SK-N-SH (cell line): ENCODE measurements around the gene MYCL. TPM values are rescaled to one million over a fixed set of nuclear protein-coding genes. Genes with fewer than 3 reads are reported as not detected.
A peak's percentile ranks its signal among the peaks of the same experiment; 100 is the strongest.

ENCODE experiments used
- CTCF ChIA-PET: fragments of 300-600, 350-600 bp; formaldehyde crosslinking; extraction: SDS; loops from one replicate; lab custom pipeline; 2021; lab: Yijun Ruan, JAX
- POLR2A ChIA-PET: fragments of 350-600 bp; sonication (Branson Sonifier 250); formaldehyde crosslinking; extraction: SDS; loops from one replicate; lab custom pipeline; 2020; ENCODE audit warnings: antibody characterized with exemption, inconsistent platforms; lab: Yijun Ruan, JAX
- DNase-seq: peaks from one replicate; pipeline ENCODE4 v3.0.0; 2012
- H2AFZ ChIP-seq: fragments of 200-600 bp; sonication (generic); 2 replicates; pipeline ENCODE4 v1.8.1; 2016; ENCODE audit warnings: antibody characterized with exemption, mild to moderate bottlenecking, low read depth
- H3F3A ChIP-seq: fragments of 200-600 bp; sonication (generic); replicated peaks from 2 replicates; pipeline ENCODE3; 2016; ENCODE audit warnings: antibody characterized with exemption, mild to moderate bottlenecking; ENCODE audit not compliant: insufficient read depth
- H3K27ac ChIP-seq, 2 experiments: fragments of 200-500 bp in 1 of 2; fragments of 200-600 bp in 1 of 2; sonication (Bioruptor generic) in 1 of 2; sonication (generic), shearing (Covaris generic) in 1 of 2; 2 replicates each; pipeline versions ENCODE4 v1.5.1 to v1.6.1; 2014 to 2016; ENCODE audit warnings: low read depth in 2 of 2, inconsistent platforms in 1 of 2, low read length in 1 of 2, mild to moderate bottlenecking in 1 of 2, mixed read lengths in 1 of 2
- H3K27me3 ChIP-seq: fragments of 200-600 bp; sonication (generic), shearing (Covaris generic); 2 replicates; pipeline ENCODE4 v1.6.1; 2016; ENCODE audit warnings: mixed run types; ENCODE audit not compliant: insufficient read depth
- H3K36me3 ChIP-seq, 2 experiments: fragments of 200-500 bp in 1 of 2; fragments of 200-600 bp in 1 of 2; sonication (Bioruptor generic) in 1 of 2; sonication (generic) in 1 of 2; replicated peaks in 1 of 2; 2 replicates each; pipeline versions ENCODE3 to v1.5.1; 2014 to 2016; ENCODE audit warnings: low read length in 1 of 2, mild to moderate bottlenecking in 1 of 2; ENCODE audit not compliant: insufficient read depth in 2 of 2, control insufficient read depth in 1 of 2
- H3K4me1 ChIP-seq, 2 experiments: fragments of 200-500 bp in 1 of 2; fragments of 200-600 bp in 1 of 2; sonication (Bioruptor generic) in 1 of 2; sonication (generic), shearing (Covaris generic) in 1 of 2; 2 replicates each; pipeline versions ENCODE4 v1.5.1 to v1.6.1; 2014 to 2016; ENCODE audit warnings: low read depth in 1 of 2, low read length in 1 of 2, mixed run types in 1 of 2; ENCODE audit not compliant: insufficient read depth in 2 of 2, control insufficient read depth in 1 of 2
- H3K4me2 ChIP-seq: fragments of 200-600 bp; sonication (generic), shearing (Covaris generic); 2 replicates; pipeline ENCODE4 v1.6.1; 2017; ENCODE audit warnings: mixed run types
- H3K4me3 ChIP-seq, 2 experiments: fragments of 200-500 bp in 1 of 2; fragments of 200-600 bp in 1 of 2; sonication (Bioruptor generic) in 1 of 2; sonication (generic), shearing (Covaris generic) in 1 of 2; 2 replicates each; pipeline versions ENCODE4 v1.5.1 to v1.8.1; 2014 to 2016; ENCODE audit warnings: low read depth in 2 of 2, inconsistent platforms in 1 of 2, low read length in 1 of 2, mild to moderate bottlenecking in 1 of 2, mixed read lengths in 1 of 2, moderate library complexity in 1 of 2
- H3K79me2 ChIP-seq: fragments of 200-600 bp; sonication (generic); 2 replicates; pipeline ENCODE4 v1.8.1; 2017; ENCODE audit warnings: mild to moderate bottlenecking; ENCODE audit not compliant: insufficient read depth
- H3K9ac ChIP-seq: fragments of 200-600 bp; sonication (generic); 2 replicates; pipeline ENCODE4 v1.6.1; 2017; ENCODE audit warnings: mixed run types
- H3K9me2 ChIP-seq: fragments of 200-600 bp; sonication (generic); 2 replicates; pipeline ENCODE4 v1.6.1; 2017; ENCODE audit warnings: mixed run types
- H3K9me3 ChIP-seq: fragments of 200-600 bp; sonication (generic); 2 replicates; pipeline ENCODE4 v1.6.1; 2017; ENCODE audit warnings: mixed run types, mild to moderate bottlenecking, moderate library complexity
- H4K20me1 ChIP-seq: fragments of 200-600 bp; sonication (generic); 2 replicates; pipeline ENCODE4 v1.6.1; 2017; ENCODE audit warnings: mild to moderate bottlenecking, mixed run types; ENCODE audit not compliant: insufficient read depth
- FOXJ3 ChIP-seq: sonication (generic); formaldehyde crosslinking; IDR thresholded peaks from 2 replicates; pipeline ENCODE4 v1.5.1; 2020; ENCODE audit warnings: mild to moderate bottlenecking, missing genetic modification reagents
- GABPA ChIP-seq: IDR thresholded peaks from 2 replicates; pipeline ENCODE4 v1.4.0; 2012; ENCODE audit warnings: low read depth, mild to moderate bottlenecking
- NRF1 ChIP-seq: IDR thresholded peaks from 2 replicates; pipeline ENCODE4 v1.6.1; 2012; ENCODE audit warnings: low read depth, mild to moderate bottlenecking, low read length
- RAD21 ChIP-seq: IDR thresholded peaks from 2 replicates; pipeline ENCODE4 v1.6.1; 2012; ENCODE audit warnings: mild to moderate bottlenecking, low read length
- RFX5 ChIP-seq: IDR thresholded peaks from 2 replicates; pipeline ENCODE4 v1.6.1; 2012; ENCODE audit warnings: mild to moderate bottlenecking, improper control_type of control experiment, low read length
- SIN3A ChIP-seq: IDR thresholded peaks from 2 replicates; pipeline ENCODE4 v1.6.1; 2012; ENCODE audit warnings: low read depth, mild to moderate bottlenecking, low read length, moderate library complexity, borderline replicate concordance
- SMC3 ChIP-seq: IDR thresholded peaks from 2 replicates; pipeline ENCODE4 v1.6.1; 2012; ENCODE audit warnings: low read depth, low read length, improper control_type of control experiment
- WGBS: methylation state at CpG from one replicate; pipeline ENCODE4 v1.1.6; 2017; ENCODE audit warnings: low lambda C conversion rate; 5-methylcytosine and 5-hydroxymethylcytosine counted together
- polyA plus RNA-seq, 3 experiments: library from polyadenylated mRNA; depleted of rRNA; stranded (reverse); fragments of >200 nt; gene quantifications; 2 replicates each; pipeline ENCODE4 v1.2.3, GENCODE V29; 2012
- TF ChIP-seq, protein P1 (sequence below): IDR thresholded peaks from 2 replicates; pipeline ENCODE4 v1.4.0; 2012; ENCODE audit warnings: low read depth
- TF ChIP-seq, protein P2 (sequence below): fragments of 200-600 bp; sonication (generic); IDR thresholded peaks from 2 replicates; pipeline ENCODE4 v1.6.1; 2017; ENCODE audit warnings: antibody characterized with exemption, mild to moderate bottlenecking, moderate library complexity

MYCL gene
- 0.48 and 0.57 TPM in 2 replicates for polyA plus RNA-seq (2012; rRNA removed)
- polyA plus RNA-seq (2012; cell fraction: cytosol; rRNA removed): 0.42 and 0.46 TPM in 2 replicates
- polyA plus RNA-seq (2012; cell fraction: nucleus; rRNA removed): 0.45 and 0.67 TPM in 2 replicates

DNA sequence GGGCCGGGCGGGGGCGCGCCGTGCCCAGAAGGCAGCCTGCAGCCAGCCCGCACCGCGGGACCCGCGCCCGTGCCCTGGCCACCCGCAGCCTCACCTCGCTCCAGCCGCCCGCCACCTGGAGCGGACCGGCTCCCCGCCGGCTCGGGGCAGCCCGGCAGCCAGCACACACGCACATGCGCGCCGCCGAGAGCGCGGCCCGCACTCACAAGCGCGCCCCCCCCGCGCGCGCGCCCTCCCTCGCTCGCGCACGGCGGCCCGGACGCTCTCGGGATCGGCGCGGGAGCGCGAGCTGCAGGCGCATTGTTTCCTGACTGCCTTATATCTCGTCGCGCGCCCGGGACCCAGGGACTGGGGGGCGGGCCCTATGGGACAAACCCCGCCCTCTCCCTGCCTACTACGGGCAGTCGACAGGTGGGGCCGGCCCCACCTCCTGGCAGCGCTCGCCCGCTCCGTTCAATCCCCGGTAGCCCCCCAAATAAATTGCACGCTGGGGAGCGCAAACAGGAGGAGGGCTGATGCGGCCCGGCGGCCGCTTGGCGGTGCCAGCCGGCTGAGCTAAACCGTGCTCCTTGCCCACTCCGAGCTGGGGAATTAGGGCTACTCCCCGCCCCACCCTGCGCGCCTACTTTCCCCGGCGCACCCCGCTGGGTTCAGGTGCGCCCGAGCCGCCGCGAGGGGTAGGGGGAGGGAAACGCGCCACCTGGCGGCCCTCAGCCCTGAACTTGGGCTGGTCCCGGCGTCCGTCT is at the start of gene MYCL:
MYCL (minus strand) TSS at position 204 of the 746 bp plus-strand sequence. CDS start 483 bp downstream, outside the sequence.
- H3K9ac ChIP-seq: peak within 1 kb of the TSS; percentile 36; the same call in 1 of the 2 replicates
- under 1% methylated on average over 16 of the region's 92 CpGs for WGBS

GRCh38 chr1:39949891-39950290 is 48.2 kb upstream of the MYCL start:
- Histone ChIP-seq H3K9me2 (no peaks in the 10 kb centered on the region), H3K4me3 (no peak overlapping the region), H3K4me1 (peaks cover 0 to 11% of the 10 kb centered on the region in 2 experiments; a peak in 1 of 4 replicates), H3K36me3 (no peaks in the 10 kb centered on the region), H2AFZ (no peak overlapping the region), H3K79me2 (no peaks in the 10 kb centered on the region), H3F3A (no peaks in the 10 kb centered on the region), H3K9ac (no peak overlapping the region), H4K20me1 (no peaks in the 10 kb centered on the region), H3K9me3 (no peaks in the 10 kb centered on the region)
- ChIA-PET POLR2A (no interaction called here), CTCF (interaction anchor here (1.2 to 2.4 kb wide), 4 partner anchors 24 to 48 kb away, joined by 3 to 10 read pairs (median 6); no protein-coding TSS in a partner anchor)
- 79% methylated on average over 2 of the region's 2 CpGs for WGBS
- TF ChIP-seq RFX5 (no peak), FOXJ3 (no peak), NRF1 (no peak), GABPA (no peak)
- TF ChIP-seq, all 33 proteins: peak for 0
- H3K4me2 ChIP-seq: no peak overlapping the region
- DNase-seq: no peak
- no peak overlapping the region for H3K27ac ChIP-seq
- H3K27me3 ChIP-seq: no peaks in the 10 kb centered on the region

More for the DNA sequence above, at the start of gene MYCL:
- H2AFZ ChIP-seq: peak within 1 kb of the TSS; percentile 93; the same call in 1 of the 2 replicates
- peaks cover 24% of the 10 kb centered on the region; the same call in 1 of the 2 replicates for H3K27me3 ChIP-seq
- H3K79me2 ChIP-seq: no peaks in the 10 kb centered on the region
- TF ChIP-seq SIN3A (no peak), SMC3 (peak; percentile 77), RAD21 (peak; percentile 56), NRF1 (peak; percentile 58)
- TF ChIP-seq, protein P1, sequence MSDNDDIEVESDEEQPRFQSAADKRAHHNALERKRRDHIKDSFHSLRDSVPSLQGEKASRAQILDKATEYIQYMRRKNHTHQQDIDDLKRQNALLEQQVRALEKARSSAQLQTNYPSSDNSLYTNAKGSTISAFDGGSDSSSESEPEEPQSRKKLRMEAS: peak; percentile 21
- TF ChIP-seq, protein P2, sequence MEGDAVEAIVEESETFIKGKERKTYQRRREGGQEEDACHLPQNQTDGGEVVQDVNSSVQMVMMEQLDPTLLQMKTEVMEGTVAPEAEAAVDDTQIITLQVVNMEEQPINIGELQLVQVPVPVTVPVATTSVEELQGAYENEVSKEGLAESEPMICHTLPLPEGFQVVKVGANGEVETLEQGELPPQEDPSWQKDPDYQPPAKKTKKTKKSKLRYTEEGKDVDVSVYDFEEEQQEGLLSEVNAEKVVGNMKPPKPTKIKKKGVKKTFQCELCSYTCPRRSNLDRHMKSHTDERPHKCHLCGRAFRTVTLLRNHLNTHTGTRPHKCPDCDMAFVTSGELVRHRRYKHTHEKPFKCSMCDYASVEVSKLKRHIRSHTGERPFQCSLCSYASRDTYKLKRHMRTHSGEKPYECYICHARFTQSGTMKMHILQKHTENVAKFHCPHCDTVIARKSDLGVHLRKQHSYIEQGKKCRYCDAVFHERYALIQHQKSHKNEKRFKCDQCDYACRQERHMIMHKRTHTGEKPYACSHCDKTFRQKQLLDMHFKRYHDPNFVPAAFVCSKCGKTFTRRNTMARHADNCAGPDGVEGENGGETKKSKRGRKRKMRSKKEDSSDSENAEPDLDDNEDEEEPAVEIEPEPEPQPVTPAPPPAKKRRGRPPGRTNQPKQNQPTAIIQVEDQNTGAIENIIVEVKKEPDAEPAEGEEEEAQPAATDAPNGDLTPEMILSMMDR: peak; percentile 71
- peak within 1 kb of the TSS; percentile 71 to 81 for H3K4me3 ChIP-seq
- CTCF ChIA-PET: interaction anchor here (0.6 to 7.1 kb wide), 55 partner anchors 8 to 526 kb away, joined by 3 to 126 read pairs (median 4); partner anchors contain the start of gene TRIT1
- H3F3A ChIP-seq: no peaks in the 10 kb centered on the region
- POLR2A ChIA-PET: interaction anchor here (0.7 to 1.6 kb wide), 3 partner anchors 18 to 163 kb away, joined by 3 to 6 read pairs (median 3); partner anchors contain the start of genes PPIE and TRIT1
- H3K4me1 ChIP-seq: peaks cover 0 to 24% of the 10 kb centered on the region in 2 experiments; a peak in 1 of 4 replicates
- DNase-seq: peak; percentile 93
- H3K36me3 ChIP-seq: no peaks in the 10 kb centered on the region
- H3K9me2 ChIP-seq: no peaks in the 10 kb centered on the region
- no peaks in the 10 kb centered on the region for H4K20me1 ChIP-seq
- H3K27ac ChIP-seq: peak within 1 kb of the TSS in 1 of 2 experiments; percentile 18; a peak in 1 of 4 replicates
- no peaks in the 10 kb centered on the region for H3K9me3 ChIP-seq
- peak within 1 kb of the TSS; percentile 99 for H3K4me2 ChIP-seq
